Kasumi-1 (cell line): ENCODE results near the gene ACTL10.

Experiments used
- DNase-seq, 2 experiments: peaks; one replicate each; lab custom pipeline; 2025; lab: John Stamatoyannopoulos, UW

The ACTL10 gene

DNA sequence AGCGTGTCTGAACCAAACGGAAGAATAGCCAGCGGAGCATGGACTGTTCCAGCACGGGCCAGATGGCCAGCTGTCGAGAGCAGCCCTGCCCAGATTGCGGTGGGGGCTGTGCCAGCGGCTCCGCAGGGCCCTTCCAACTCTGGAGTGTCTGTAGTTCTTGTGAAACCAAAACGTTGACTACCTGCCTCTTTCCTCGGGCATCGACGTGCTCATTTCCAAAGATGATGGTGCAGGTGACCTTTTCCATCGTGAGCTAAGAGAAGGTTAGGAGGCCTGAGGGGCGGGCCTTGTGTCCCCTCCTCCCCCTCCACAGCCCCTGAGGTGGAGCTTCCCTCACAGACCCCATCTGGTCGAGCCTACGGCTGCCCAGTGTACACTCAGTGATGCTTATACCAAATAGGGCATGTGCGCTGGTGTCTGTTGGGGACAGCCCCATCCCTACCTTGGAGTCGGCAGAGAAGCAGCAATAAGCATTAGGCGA lies 17.5 kb upstream of the ACTL10 start:
- DNase-seq, result no peak

DNA sequence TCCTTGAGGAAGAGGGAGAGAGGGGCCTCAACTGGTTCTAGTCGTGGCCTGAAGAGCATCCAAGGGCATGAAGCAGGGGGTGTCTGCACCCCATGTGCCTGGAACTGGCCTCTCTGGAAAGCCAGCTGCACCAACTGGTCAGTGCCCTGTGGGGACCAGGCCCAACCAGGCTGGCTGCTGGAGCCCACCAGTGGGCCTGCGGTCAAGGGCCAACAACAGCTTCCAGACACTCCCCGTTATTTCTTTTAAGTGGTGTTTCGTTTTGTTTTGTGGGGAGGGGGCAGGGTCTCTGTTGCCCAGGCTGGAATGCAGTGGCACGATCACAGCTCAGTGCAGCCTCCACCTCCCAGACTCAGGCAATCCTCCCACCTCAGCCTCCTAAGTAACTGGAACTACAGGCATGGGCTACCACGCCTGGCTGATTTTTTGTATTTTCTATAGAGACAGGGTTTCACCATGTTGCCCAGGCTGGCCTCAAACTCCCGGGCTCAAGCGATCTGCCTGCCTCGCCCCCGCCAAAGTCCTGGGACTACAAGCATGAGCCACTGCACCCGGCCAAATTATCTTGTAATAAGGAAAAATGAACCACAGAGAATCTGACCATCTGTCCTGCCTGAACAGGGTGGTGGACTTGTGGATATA lies 16.5 kb upstream of the ACTL10 start:
- no peak for DNase-seq

DNA sequence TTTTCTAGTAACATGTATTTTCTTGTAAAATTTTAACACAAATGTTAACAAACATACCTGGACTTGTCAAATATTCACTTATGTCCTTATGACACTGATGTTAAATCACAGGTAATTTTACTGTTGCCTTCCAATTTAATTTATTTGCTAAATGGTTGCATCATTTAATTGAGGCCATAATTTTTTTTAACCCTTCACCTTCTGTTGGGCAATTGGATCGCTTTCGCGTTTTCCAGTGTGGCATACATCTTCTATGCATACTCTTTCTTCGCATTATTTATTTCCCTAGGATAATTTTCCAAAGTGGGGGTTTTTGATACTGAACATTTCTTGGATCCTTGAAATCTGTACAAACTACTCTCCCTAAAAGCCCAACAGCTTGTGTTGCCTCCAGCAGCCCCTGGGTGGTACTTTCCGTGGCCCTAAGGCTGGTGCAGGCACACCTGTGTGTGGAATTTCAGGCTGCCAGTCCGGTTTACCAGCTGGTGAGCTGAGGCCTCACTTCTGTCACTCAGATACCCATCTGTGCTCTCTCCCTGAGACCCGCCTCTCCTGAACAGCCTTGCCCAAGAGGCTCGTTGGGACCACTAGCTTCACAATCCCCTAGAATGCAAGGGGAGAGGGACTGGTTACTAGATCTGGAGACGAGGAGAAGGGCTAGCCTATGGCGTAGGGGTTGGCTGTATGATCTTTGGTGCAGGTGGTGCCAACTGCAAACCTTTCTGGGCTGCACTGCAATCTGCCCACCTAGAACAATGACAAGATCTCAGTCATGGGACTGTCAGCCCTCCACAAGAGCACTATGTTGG lies 15.8 kb upstream of the ACTL10 start:
- no peak for DNase-seq

DNA sequence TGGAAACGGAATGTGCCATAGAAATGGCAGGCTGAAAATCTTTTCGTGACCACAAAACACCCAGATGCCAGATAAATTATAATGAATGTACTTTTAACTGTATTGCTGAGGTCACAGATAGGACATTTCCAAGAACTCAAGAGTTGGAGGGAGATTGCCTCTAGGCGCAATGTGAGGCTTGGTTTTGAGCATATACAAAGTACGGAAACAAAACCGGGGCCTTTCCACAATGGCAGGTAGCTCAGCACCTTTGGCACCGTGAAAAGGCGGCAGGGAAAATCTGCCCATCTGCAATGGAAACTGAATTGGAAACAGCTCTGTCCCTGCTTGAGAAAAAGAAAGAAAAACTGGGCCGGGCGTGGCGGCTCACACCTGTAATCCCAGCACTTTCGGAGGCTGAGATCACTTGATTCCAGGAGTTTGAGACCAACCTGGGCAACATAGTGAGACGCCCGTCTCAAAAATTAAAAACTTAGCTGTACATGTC lies 15.1 kb upstream of the ACTL10 start:
- DNase-seq, result no peak

DNA sequence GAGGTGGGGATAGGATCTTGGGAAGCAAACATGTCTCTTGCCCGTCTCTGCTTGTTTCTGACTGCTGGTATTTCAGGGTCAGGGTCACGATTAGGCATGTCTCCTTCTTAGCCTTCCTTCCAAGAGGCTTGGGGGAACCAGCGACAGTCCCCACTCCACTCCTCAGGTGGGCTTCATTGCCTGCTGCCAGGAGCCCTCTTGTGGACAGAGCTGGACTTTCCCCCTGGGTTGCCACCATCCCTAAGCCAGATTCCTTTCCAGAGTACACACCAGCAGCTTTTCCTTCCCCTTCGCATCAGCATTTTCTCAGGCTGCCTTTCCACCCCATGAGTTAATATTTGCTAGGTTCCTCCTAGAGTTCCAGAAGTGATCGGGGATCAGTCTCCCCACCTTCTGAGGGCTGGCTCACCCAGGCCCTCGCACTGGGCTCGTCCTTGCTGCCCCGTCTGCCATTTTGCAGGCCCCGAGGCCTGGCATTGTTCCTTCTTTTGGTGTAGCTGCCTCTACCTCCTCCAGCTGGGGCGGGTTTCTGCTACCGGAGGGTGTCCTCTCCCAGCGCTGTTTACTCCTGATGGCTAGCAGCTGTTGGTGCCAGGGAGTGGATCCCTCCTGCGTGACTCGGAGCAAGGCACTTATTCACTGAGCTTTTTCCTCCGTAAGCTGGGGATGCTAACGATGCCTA lies 13.4 kb upstream of the ACTL10 start:
- DNase-seq, result peak; percentile 65 to 67

DNA sequence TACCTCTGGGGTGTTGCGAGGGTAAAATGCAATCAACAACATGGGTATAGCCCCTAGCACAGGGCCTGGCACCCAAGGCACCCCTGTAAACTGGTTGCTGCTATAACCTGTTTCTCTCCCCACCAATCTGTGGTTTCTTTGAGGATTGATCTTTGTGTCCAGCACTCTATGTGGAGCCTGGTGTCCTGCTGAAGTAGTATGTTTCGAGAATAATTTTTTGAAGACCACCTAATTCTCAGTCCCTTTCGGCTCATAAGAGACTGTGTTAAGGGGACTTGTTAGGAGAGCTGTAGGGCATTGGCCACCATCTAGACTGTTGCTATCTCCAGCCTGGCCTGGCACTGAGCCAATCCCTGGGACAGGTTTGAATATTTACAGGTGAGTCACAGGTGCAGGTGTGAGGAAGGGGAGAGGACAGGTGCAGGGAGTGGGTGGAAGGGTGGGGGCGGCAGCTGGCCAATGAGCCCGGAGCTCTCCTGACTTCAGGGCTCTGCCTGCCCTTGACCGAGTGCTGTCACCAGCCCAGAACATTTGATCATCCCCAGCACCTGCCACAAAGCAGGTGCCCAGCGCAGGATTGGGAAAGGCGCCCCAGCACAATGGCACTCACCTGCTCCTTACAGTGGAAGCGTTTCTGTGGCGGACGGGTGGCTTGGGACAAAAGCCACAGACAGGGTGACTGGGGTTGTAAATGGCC lies 12.7 kb upstream of the ACTL10 start:
- DNase-seq, result no peak

DNA sequence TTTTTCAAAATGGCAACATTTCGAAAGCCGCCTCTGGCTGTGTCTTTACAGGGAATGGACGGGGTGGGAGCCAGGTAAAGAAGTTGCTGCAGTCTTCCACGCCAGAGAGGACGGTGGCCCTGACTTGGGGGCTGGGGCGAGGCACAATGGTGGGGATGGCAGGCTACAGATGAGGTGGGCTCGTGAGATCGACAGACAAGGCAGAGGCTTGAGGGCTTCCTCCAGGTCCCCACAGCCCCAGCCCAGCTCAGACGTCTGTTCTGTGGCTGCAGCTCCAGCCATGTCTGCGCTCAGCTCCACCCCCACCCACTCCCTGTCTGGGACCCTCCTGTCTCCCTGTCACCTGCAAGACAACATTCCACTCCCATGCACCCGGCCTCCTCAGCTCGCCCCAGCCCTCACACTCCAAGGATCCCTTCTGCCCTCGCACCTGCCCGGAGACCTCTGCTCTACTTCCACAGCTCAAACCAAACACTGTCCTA lies 12.0 kb upstream of the ACTL10 start:
- DNase-seq, result no peak

DNA sequence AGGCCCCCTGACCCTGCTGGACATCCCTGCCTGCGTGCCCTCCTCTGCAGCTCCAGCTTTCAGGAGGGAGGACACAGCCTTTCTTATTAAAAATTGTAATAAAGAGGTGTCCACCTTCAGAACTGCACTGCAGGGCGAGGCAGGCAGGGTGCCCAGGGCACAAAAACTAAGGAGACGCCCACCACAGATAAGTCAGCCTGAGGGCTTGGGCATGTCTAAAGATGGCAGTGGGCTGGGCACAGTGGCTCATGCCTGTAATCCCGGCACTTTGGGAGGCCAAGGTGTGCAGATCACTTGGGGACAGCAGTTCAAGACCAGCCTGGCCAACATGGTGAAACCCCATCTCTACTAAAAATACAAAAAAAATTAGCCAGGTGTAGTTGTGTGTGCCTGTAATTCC lies 11.6 kb upstream of the ACTL10 start:
- no peak for DNase-seq

DNA sequence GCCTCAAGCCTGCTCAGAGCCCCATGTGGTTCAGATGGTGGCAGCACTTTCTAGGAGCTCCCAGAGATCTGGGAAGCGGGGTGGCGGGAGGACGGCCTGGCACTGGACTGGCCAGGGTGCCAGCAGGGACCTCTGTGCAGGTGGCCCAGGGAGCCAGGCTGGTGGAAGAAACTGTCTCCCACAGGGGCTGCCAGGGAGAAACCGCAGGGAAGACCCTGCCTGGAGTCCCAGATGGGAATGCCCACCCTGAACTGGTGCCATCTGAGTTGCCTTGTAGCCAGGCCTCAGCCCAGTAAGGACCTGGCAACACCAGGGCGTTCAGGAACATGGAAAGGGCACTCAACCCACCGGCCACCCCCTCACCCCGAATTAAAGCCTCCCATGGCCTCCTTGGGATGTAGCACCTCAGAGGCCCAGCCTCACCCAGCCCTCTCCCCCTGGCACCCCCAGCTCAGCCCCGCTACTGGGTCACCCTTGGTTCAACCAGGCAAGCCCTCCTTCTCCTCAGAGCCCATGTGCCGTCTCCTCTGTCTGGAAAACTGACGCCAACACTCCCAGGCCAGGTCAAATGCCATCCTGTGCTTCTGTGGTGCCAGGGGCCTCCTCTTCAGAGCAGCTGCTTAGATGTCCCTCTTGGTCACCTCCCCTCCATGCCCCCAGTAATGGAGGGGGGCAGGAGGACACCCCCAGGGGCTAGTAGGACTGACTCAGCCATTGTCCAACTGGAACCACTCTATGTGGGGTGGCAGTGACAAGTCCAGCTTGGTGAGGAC lies 10.5 kb upstream of the ACTL10 start:
- no peak for DNase-seq

DNA sequence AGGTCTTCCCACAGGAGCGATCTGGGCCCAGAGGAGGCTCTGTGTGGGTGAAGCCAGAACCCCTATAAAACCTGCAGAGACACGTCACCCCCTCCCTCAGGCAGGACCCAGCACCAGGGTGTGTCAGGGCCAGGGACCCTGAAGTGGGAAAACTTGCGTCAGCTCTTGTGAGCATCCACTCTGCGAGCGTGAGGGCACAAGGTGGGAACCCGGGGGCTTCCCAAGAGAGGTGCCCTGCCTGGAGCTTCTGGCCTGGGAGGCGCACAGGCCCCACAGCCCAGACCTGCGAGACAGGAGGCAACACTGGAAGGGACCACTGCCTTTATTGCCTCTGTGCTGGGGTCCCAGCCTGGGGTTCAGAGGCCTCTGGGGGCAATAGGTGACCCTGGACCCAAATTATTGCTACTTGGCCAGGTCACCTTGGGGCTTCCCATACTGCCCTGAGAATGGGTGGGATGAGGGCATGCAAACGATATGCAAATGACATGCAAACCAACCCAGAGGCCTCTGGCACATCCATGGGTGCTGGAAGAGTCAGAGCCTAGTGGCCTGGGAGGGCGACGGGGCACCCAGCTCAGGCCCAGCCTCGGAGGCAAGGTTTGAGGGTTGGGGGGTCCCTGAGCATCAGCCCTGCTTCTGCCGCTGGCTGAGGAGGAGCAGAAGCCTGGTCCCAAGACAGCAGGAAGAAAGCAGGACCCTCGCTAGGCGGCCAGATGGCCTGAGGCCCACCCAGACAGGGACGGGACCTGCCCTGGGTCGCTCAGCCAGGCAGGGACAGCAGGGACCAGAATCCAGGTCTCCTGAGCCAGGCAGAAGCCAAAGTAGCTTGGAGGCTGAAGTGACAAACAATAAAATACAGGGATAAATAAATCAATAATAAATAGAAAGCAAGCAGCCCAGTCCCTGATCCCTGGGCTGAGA lies 9.7 kb upstream of the ACTL10 start:
- DNase-seq, result no peak

DNA sequence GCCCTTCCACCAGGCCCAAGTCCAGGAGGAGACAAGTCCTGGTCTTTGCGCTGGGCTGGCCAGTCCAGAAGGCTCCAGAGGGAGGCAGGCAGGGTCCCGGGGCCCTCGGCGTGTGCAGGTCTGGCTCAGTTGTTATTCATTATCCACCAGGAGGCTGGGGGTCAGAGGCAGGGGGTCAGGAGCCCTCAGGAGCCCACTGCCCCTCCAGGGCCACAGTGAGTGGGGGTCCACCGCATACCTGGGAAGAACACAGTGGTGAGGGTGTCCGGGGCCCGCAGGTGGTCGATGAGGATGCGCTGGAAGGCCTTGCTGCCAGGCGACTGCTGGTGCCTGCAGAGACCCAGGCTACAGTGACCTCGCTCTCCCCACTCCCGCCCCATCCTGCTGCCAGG lies 9.0 kb upstream of the ACTL10 start:
- no peak for DNase-seq

DNA sequence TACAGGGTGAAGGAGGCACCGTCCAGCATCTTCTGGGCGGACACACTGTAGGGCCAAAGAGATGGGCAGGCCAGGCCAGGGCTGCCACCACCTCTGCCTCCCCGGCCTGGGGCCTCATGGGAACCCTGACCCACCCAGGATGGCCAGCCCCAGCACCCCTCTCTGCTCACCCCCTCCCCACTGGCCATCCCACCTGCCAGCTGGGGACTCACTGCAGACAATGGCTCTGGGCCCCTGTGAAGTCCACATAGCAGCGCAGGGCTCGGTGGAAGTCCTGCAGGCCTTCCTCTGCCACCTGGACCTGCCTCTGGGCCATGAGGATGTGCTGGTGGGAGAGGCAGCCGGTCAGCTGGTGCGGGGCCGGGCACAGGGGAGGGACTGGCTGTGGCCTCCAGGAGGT lies 8.2 kb upstream of the ACTL10 start:
- no peak for DNase-seq

DNA sequence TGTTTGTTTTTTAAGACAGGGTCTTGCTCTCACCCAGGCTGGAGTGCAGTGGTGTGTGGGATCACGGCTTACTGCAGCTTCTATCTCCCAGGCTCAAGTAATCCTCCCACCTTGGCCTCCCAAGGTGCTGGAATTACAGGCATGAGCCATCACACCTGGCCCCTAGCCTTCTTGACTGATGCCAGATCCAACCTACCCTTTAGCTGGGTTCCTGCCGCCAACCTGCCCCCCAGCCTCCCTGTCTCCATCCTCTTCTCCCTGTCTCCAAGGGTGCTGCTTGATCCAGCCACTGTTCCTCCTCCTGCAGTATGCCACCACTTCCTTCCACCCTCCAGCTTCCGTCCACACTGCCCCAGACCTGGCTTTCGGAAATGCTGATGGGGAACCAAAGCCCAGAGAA lies 7.8 kb upstream of the ACTL10 start:
- DNase-seq, result no peak

DNA sequence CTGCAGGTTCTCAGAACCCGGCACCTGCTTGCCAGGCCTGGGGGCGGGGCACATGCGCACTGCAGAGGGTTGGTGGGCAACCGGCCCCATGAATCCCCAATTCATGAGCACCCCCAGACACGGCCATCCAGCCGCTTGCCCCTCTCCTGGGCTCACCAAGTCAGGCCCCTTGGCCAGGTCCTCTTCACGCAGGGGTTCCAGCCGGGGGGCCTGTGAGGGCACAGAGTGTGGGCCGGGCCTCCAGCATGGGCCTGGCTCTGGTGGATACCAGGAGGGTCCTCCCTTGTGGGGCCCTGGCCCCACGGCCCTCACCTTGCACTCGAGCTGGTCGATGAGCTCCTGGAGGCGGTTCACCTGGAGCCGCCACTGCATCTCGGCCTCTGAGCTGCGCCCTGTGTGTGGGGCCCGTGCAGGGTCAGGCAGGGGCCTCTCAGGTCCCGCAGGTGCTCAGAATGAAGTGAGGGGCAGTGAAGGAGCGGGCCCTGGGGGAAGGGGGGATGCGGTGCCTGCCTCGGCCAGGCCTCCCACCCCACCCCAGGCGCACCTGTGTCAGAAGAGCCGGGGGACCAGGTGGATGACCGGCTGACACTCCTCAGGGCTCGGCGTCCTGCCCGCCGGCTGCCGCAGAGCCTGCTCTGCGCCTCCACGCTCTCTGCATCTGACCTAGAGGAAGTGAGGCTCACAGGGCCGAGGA lies 7.3 kb upstream of the ACTL10 start:
- DNase-seq, result no peak

DNA sequence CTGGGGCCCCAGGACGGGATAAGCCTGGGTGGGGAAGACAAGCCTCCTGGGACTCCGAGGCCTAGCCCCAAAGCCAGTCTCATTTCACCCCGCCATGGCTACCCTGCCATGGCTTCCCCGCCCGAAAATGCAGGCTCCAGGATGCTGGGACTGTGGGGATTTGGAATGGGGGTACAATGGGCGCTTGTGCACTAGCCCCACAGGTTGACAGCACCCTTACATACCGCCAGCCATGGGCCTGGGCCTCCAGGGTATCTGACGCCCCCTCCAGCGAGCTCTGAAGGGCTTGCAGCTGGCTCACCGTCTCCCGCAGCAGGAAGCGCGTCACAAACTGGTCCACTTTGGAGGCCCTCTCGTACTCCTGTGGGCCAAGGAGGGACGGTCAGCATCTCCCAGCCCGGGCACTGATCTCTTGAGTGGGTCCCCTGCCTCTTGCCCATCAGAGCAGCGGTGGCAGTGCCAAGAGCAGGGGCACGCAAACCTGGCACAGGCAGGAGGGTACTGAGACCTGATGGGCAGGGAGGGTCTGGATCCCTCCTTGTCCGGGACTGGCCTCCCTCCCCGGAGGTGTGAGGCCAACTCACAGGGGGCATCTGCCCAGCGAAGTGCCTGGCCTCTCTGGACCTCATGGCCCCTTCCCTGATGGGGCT lies 6.6 kb upstream of the ACTL10 start:
- no peak for DNase-seq

DNA sequence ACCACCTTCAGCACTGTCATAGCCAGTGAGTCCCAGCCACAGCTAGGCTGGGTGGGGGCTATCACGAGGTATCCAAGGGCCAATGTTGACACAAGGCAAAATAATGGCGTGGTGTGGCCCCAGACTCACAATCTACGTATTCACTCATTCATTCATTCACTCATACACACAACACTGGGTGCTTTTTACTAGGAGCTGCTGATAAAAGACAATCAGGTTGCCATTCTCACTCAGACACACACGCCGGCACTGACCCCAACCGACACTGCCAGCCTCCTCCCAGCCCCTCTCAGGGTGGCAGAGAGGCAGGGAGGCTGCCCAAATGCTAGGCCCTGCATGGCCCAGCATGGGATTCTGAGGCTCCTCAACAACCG lies 6.1 kb upstream of the ACTL10 start:
- no peak for DNase-seq

DNA sequence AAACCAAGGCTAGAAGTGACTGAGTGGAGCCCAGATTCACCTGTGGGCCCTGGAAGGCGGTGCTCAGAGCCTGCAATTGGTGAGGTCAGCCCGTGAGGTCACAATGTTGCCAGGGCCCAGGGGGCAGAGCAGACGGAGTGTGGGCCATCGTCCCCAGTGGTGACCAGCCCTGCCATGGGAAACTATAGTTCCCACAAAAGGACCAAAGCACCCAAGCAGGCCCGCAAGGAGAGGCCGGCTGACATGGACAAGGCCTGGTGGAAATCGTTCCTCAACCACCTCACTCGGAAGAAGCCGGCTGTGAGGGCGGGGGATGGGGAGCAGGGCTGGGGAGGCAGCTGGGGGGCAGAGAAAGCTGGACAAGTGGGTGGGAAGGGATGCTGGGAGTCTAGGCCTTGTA lies 4.6 kb upstream of the ACTL10 start, which contains the start of gene C20orf144:
Gene C20orf144 (plus strand): TSS at position 156 of the 400 bp plus-strand sequence. CDS start 19 bp downstream, at position 175.
- DNase-seq, result no peak

DNA sequence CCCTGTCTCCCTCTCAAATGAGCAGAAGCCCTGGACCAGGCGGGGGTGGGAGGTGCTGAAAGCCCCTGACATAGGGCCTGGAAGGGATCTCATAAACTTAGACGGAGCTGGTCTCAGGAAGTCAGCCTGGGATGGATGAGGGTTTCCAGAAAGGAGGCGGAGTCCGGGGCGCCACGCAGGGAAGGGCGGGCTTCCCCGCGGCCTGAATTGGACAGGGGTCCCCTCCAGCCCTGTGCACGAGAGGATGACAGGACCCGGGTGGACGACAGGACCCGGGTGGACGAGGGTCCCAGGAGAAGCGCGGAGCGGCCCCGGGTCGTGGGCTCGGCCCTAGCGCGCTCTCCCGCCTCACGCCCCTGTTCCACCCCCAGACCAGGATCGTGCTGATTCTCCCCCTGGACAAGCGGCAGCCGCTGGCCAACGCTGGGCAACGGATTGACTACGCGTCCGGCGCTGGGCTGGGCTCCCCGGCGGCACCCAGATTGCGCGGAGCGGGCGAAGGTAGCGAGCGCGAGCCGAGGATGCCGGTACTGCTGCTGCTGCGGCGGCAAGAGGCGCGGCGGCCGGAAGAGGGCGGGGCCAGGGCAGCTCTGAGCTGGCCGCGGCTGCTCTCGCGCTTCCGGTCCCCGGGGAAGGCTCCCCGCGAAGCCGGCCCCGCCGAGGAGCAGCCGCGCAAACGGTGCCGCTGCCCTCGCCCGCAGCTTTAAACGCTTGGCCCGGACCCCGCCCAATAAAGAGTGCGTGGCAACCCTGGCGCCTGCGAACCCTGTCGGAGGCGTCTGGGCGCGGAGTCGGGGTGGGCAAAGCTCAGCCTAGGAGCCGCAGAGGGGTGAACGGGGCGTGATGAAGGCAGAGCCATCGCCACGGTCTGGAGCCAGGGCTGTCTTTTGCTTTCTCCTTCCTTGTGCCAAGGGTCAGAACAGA lies 3.3 kb upstream of the ACTL10 start:
- peak; percentile 61 to 62 for DNase-seq
